Dedifferentiated amniotic fluid mesenchymal stem cell (primary cell): Measurements from ENCODE around the gene DOCK2.

Source experiments
- DNase-seq: peaks from one replicate; pipeline ENCODE4 v3.0.0-alpha.2; 2016; ENCODE audit errors: extremely low spot score

DOCK2 gene

DNA sequence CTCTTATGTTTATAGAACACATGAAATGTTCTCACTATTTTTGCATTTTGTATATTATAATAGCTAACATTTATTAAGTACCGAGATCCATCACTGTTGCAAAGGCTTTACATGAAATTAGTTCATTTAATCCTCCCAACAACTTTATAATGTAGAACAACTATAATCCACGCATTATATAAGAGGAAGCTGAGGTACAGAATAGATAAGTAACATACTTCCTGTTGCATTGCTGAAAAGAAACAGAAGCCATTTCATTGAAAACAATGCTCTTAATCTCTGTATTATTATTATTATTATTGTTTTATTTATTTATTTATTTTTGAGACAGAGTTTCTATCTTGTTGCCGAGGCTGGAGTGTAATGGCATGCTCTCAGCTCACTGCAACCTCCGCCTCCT, 351.1 kb downstream of the DOCK2 start:
- DNase-seq, result no peak

DNA sequence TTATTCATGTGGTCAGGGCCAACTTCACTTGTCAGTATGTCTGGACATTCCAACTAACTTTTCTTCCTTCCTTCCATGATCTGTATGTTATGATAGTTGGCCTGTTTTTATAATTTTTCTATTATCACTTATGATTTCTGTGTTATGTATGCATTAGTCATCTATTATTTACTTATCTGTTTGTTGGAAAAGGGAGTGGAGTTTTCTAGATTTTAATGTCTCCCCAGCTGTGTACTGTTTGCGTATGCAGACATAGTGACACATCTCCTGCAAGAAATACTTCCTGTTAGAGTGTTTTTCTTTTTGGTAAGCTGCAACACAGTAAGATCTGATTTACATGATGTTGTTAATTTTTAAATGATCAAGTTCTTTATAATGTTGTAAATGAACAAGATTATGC, 351.9 kb downstream of the DOCK2 start:
- no peak for DNase-seq

DNA sequence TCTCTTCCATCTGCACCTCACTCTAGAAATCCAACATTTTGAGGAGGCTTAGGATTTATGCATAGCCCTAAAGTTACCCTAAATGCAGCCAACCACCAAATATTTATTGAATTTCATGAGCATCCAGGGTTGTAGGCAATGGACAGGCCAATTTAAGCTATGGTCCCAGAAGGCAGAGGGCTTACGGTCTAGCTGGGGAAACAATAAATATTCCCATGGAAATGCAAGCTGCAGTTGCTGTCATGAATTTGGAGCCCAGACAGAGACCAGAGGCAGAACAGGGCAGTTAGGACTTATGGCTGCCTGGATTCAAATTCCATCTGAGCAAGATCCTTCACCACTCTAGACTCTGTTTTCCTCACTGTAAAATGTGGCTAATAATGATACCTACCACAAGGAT, 352.3 kb downstream of the DOCK2 start:
- DNase-seq, result no peak

DNA sequence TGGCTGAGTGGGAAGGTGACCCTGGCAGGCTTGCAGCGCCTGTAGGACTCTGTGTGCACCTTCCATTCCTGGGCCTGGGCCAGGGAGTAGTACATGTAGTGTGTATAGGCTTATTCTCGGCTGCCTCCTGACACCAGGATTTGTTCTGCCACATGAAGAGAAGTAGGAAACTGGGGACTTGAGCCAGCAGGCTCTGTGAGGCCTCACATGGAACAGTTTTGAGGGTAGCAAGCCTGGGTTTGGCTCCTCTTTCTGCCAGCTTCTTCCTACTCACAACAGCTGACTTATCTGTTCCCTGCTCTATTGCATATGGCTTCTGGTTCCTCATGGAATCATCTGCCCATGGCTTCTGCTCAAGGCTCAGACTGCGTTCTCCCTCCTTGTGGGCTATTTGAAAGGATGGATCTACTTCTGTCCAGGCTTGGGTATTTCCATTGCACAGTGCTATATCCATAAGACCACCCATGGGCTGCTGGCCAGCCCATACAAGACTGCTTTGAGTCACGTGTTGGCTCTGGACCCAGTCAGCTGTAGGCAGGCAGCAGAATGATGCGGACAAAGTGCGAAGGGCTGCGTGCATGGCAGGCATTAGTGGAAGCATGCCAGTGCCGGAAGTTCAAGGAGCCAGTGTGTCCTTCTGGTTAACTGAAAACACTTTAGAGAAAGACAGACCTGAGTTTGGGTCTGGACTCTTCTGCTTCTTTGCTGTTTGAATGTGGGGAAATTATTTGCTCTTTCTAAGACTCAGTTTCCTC, 354.2 kb downstream of the DOCK2 start:
- no peak for DNase-seq

DNA sequence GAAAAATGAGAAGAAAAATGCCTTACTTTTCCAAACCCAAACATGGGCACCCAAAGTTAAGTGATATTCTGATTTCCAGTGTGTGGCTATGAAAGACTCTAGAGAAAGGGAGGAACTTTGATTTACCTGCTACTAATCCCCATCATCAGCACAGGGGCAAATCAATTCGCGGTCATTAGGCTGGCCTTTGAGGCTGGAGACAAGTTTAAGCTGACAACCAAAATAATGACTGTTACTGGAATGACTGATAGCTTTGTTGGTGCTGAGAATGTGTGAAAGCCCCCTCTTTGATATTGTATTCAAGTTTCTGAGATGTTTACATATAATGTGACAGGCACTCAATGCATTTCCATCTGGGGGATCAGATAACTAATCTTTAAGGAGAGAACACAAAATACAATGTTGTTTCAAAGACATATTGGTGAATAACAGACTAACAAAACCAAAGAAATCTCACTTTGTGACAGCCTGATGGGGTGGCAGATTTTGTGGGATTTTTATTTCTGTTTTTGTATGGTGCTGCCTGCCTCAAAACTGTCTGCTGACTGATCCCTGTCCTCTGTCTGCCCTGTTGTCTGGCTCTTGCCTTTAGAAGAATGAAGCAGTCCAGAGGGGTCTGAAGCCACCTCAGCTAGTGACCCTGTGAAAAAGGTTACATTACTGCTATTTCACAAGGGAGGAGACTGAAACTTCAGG, 355.9 kb downstream of the DOCK2 start:
- DNase-seq, result no peak

DNA sequence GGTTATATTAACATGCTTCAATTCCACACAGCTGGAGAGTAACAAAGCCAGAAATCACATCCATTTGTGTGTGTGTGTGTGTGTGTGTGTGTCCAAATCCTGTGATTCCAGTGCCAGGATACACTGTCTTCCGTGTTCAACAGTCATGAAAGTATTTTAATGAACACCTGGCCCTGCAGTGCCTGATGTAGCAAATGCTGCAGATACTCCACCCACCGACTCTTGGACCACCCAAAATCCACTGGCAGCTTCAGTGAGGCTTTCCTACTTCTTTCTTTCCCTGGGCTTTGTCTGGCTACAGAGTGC, 356.4 kb downstream of the DOCK2 start:
- no peak for DNase-seq

DNA sequence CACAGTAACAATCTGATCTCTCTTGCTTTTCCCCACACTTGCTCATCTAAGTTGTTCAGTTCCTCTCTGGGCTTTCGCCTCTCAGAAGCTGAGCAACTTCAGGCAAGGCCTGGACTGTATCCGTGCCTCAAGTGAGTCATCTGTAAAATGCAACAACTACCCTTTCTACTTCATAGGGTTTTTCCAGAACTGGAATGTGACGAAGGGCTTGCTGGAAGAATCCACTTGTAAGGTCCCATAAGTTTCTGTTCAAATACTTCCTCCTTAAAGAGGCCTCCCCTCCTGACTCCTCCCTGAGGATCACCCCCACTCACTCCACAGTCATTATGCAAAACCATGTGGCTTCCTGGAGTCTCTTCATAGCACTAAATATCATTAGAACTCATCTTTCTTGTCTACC, 360.7 kb downstream of the DOCK2 start:
- no peak for DNase-seq

DNA sequence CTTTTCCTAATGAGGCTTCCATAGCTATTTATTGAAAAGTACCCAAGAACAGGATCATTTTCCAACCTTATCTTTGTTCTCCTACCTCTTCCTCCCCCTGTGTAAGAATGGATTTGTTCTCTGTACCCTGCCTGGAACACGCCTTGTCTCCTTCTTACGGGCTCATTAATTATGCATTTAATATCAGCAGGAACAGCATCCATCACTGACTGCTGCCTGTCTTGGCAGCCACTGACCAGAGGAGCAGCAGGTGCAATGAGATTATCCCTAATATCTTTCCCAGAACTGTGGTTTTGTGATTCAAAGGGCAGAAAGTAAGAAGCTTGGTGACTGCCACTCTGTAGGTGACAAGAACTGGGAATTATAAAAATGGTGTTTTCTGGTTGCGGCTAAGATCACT, 362.5 kb downstream of the DOCK2 start:
- no peak for DNase-seq

DNA sequence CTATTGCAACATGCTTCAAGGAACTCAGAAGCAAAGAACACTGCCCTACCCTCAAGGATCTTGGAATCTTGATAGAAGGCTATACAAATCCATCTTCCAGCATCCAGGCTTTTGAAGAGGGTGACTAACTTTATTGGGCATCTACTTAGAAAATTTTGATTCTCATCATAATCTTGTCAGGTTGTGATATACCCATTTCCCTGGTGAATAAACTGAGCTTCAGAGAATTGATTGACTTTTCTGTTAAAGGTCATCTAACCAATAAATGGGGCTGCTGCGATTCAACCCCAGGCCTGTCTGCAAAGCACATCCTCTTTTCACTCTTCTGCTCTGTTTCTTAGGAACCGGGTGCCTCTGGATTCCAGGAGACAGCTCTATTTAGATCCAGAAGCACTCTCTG, 363.1 kb downstream of the DOCK2 start:
- no peak for DNase-seq

DNA sequence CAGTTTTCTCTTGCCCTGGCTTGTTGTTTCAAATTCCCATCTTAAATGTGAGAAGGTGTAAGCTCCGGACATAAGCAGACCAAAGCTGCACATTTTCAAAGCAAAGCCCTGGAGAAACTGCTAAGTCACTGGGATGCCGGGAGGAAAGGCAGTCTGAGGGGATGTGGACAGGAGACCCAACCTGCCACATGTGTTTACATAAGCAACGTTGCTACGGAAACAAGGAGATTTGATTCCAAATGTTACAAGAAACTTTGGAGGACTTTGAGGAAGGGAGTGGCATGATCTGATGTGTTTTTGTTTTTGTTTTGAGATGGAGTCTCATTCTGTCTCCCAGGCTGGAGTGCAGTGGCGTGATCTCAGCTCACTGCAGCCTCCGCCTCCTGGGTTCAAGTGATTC, 368.9 kb downstream of the DOCK2 start:
- DNase-seq, result no peak

DNA sequence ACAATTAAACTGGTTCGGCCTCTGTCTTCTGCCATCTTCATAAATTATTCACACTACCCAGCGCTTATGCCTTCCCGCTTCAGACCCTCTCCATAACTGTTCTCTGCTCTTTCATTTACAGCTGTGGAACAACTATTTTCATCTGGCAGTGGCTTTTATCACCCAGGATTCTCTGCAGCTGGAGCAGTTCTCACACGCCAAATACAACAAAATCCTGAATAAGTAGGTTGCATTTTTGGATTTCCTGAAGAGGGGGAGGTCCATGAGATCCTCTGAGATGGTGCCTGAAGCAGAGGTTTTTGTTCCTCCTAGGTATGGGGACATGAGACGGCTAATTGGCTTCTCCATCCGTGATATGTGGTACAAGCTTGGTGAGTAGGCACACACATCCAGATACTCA, 371.3 kb downstream of the DOCK2 start:
- DNase-seq, result no peak

DNA sequence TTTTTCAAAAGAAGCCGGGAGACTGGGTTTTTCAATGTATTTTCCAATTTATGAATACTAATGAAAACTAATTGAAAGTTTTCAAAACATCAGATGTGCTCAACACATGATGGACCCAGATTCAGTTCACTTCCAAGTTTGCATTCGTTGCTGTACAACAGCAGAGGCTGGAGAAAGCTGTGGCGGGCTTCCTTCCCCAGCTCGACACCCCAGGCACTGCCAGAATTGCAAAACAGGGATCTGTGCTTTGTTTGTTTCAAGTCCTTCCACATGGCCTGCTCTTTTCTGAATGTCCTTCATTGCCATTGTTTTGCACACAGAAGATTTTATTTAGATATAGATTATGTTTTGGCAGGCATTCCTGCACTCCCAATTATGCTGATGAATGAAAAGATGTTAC, 373.5 kb downstream of the DOCK2 start:
- DNase-seq, result no peak

DNA sequence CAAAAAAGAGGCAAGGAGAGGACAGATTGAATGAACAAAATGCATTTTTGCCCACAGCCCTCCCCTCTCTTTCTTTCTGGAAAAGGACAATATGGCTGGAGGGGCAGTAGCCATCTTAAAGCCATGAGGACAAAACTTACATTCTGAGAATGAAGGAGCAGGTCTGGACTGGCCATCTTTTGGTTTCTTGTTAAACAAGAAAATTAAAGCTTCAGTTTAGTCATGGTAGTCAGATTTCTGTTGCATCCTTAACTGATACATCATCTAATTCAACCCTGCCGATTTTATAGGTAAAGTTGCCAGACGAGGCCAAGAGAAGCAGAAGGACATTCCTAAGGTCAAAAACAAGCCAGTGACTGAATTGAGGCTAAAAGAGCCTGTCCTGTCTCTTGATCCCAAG, 374.7 kb downstream of the DOCK2 start:
- no peak for DNase-seq

DNA sequence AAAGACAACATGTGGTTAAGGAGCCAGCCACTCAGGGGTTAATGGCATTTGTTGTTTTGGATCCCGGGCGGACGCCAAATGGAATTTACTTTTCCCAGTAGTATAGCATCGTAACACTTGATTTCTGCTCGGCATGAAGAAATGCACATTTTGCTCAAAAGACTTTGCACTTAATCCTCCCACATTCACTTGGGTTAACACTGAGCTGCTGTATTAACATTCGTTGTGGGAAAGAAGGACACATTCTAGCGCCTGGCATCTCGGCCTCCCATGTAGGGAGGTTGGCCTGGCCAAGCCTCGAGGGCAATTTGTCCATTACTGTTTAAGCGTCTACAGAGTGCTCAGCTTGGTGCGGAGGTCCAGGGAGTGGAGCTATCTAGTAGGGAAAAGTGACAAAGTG, 375.5 kb downstream of the DOCK2 start:
- DNase-seq, result no peak

DNA sequence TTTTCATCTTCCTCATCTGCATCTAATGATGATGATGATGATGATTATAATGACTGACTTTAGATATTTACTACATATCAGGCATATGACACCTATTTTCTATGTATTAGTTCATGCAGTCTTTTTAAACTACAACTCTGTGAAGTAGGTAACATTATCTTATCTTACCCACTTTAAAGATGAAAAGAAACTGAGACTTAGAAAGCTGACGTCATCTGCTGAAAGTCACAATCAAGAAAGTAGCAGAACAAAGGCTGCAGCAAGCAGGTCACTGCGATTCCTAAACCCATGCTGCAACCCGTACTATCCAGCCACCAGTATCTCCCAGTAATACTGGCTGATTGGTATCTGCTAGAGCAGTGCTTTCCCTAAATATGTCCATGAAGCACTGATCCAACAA, 383.3 kb downstream of the DOCK2 start:
- DNase-seq, result no peak

DNA sequence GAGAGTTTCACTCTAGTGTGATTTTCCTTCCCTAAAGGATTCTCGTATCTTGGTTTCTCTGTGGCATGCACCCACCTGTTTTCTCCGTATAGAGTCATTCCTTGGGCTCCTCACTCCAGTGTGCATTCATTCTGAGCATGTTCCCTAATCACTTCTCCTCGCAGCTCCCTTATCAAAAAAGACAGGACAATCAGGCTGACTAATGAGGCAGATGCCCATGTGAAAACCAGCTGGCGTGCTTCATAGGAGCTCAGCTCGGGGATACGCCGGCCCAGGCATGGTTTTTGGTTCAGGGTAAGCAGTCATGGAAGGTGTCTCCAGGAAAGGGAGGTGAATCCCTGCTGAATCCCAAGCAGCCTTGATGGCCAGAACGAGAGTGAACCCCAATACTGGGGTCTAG, 384.4 kb downstream of the DOCK2 start:
- DNase-seq, result no peak

DNA sequence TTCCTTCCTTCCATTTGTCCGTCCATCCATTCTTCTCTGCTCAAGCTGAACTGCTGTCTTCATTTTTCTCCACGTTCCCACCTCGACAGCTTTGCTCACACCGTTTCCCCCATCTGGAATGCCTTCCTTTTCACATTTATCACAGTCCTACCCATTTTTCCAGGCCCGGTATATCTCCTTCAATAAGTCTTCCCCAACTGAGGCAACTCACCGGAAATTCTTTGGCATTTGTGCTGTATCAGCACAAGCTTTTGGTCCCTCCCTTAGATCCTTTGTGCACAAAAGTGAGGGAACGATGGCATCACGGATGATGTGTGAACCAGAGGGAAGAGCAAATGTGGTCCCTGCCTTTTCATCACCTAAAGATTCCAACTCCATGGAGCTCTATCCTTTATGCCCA, 388.8 kb downstream of the DOCK2 start:
- DNase-seq, result no peak

DNA sequence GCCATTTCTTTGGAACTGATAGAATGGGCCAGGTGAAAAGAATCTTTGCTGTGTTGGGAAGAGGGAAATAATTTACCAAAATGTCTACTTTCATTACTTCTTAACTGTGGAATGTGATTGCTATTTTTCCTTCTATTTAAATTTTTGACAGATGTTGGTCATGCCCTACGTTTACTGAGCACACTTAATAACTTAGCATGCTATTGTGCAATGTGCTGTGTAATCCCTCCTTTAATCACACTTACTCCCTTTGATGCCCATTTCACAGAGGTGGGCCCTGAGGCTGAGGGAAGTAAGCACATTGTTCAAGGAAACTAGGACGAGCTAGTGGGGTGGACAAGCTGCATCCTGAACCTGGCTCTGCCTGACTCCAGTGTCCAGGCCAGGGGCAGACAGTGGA, 391.0 kb downstream of the DOCK2 start:
- DNase-seq, result no peak

DNA sequence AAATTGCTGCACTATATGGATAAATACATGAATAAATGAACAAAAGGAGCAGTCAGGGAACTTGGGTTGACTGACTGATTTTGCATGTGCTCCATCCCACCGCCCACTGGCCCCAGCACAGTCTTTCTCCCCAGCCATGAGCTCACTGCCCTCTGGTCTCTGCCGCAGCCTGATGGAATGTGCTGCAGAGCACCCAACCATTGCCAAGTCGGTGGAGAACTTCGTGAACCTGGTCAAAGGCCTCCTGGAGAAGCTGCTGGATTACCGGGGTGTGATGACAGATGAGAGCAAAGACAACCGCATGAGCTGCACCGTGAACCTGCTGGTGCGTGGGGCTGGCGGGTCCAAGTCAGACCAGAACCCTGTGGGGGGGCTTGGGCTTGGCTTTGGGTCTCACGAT, 397.2 kb downstream of the DOCK2 start:
- DNase-seq, result no peak

DNA sequence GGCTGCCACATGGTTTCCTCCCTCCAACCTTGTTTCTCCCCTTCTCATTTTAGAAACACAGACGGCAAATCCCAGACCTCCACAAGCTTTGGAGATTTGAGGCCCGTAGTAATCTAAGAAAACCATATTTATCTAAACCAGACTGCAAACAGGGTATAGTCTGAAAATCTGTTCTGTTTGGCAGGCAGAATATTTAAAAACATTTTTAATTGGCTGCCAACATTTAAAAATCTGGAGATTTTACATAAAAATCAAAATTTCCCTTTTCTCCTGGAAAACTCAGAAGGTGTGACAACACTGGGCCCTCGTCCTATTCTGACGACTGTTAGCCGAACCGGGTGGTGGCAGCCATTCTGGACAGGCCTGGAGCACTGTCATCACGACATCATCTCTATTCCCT, 401.2 kb downstream of the DOCK2 start:
- DNase-seq, result no peak

DNA sequence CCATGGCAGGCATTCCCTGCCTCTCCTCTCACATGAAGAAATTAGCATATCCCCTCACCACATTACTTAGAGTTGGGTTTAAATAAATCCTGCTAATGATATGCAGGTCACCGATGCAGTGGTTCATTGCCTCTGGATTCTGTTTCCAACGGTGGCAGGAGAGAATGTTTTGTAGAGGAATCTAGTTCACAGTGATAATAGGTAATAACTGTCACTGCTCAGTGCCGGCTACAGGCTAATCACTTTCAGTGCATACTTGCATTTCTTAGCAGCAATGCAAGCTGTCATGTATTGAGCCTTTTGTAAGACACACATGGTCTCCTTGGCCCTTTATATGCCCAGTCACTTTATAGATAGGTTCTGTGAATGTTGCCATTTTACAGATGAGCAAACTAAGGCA, 402.8 kb downstream of the DOCK2 start:
- DNase-seq, result no peak

DNA sequence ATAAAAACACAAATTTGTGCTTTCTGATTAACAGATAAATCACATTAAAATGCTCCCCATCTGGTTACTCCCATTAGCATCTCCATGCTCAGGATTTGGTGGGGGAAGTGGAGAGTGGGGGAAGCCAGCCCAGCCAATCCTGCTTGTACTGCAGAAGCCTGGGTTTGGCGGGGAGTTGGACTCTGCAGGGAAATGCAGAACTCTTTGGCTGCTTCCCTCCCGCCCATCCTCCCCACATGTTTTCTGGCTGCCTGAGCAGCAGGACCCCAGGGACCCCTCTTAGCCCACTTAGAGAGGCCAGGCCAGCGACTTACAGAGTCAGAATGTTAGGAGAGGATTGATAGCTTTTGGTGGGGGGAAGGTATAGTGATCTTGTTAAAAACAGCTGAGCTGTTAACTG, 409.2 kb downstream of the DOCK2 start:
- DNase-seq, result no peak

DNA sequence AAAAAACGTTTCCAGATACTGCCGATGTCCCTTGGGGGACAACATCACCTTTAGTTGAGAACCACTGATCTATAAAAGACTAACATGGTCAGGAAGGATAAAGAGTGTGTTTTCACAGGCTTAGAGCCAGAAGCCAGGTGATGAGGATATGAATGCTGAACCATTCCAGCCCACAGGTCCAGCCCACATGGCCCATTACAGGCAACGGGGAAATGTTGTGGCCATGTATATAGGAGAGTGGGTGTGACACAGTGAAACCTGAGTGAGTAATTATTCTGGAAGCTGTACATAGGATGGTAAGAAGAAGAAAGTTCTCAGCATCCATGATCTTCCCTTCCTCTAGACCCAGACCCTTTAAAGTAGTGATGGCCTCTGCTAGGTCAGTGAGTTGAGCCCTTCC, 412.6 kb downstream of the DOCK2 start:
- no peak for DNase-seq

DNA sequence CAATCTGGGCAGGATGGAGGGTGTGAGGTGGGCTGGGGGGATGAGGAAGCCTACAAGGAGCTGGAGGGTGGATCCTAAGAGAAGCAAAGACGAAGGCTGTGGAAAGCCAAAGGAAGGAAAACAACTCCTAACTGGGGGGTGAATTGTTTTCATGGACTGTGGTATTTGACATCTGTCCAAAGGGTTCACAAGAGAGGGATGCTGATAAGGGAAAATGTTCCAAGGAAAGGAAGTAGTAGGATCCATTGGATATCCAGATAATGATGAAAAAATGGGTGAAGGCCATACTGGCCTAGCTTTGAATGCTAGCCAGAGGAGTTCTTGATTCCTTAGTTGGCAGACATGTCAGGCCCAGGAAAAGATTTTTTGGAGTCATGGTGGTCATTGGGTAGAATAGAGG, 416.8 kb downstream of the DOCK2 start:
- DNase-seq, result no peak
